HG02588 (cell line): ENCODE data around the gene COX7A2L.
A peak's percentile ranks its signal among the peaks of the same experiment; 100 is the strongest.
"Not testable (repeated sequence)": the region's sequence is repeated elsewhere in the genome, so short reads cannot be mapped to it uniquely, and the experiment has no call there.

Source experiments
- ATAC-seq: cut with Tn5 transposase; IDR thresholded peaks from one replicate; pipeline ENCODE4 v1.9.1; 2021; ENCODE audit warnings: mild to moderate bottlenecking, moderate library complexity; ENCODE audit not compliant: unreplicated experiment

The COX7A2L gene

GRCh38 chr2:42360890-42361727 lies at the start of gene COX7A2L:
TSS of gene COX7A2L (minus strand) at chr2:42361217. CDS start at chr2:42361161, 56 bp downstream.
- ATAC-seq: peak; percentile 91

- ATAC-seq: no peak
Measured at GRCh38 chr2:42408009-42408408, 47.0 kb upstream of the COX7A2L start.

- ATAC-seq: no peak
Measured at GRCh38 chr2:42407476-42407875, 46.5 kb upstream of the COX7A2L start.

GRCh38 chr2:42404676-42405075 lies 43.7 kb upstream of the COX7A2L start:
- ATAC-seq: no peak

GRCh38 chr2:42401773-42402172 lies 40.8 kb upstream of the COX7A2L start:
- ATAC-seq: no peak

- ATAC-seq: not testable (repeated sequence)
Measured at GRCh38 chr2:42398052-42398451, 37.0 kb upstream of the COX7A2L start.

GRCh38 chr2:42393320-42393719 lies 32.3 kb upstream of the COX7A2L start:
- not testable (repeated sequence) for ATAC-seq

GRCh38 chr2:42392191-42392590 lies 31.2 kb upstream of the COX7A2L start:
- no peak for ATAC-seq

GRCh38 chr2:42390401-42390969 lies 29.5 kb upstream of the COX7A2L start:
- ATAC-seq: no peak

GRCh38 chr2:42386682-42387081 lies 25.7 kb upstream of the COX7A2L start:
- no peak for ATAC-seq

- ATAC-seq: no peak
Measured at GRCh38 chr2:42385225-42385624, 24.2 kb upstream of the COX7A2L start.

- ATAC-seq: no peak
Measured at GRCh38 chr2:42383855-42384530, 23.0 kb upstream of the COX7A2L start.

- ATAC-seq: no peak
Measured at GRCh38 chr2:42382144-42382543, 21.1 kb upstream of the COX7A2L start.

- not testable (repeated sequence) for ATAC-seq
Measured at GRCh38 chr2:42380026-42380425, 19.0 kb upstream of the COX7A2L start.

GRCh38 chr2:42378415-42378814 lies 17.4 kb upstream of the COX7A2L start:
- no peak for ATAC-seq

- no peak for ATAC-seq
Measured at GRCh38 chr2:42376758-42377157, 15.7 kb upstream of the COX7A2L start.

GRCh38 chr2:42372474-42373200 lies 11.6 kb upstream of the COX7A2L start:
- no peak for ATAC-seq

GRCh38 chr2:42371611-42372473 lies 10.8 kb upstream of the COX7A2L start:
- ATAC-seq: no peak

GRCh38 chr2:42369532-42370229 lies 8.7 kb upstream of the COX7A2L start:
- no peak for ATAC-seq
